Right lobe of liver (tissue), 6 donors: Measurements from ENCODE around the gene DIAPH1. TPM values are rescaled to one million over a fixed set of nuclear protein-coding genes. Genes with fewer than 3 reads are reported as not detected.

ENCODE experiments used
- ATAC-seq, 4 donors: fragments of 200-7000 bp; cut with Tn5 transposase; one replicate each; pipeline ENCODE4 v1.9.1; 2020; ENCODE audit warnings: mild to moderate bottlenecking in 4 of 4, moderate library complexity in 4 of 4
- DNase-seq, 3 donors: peaks; one replicate each; pipeline ENCODE4 v3.0.0-alpha.2; 2020
- H3K27ac ChIP-seq, 3 donors: fragments of 200-600 bp; one replicate each; pipeline ENCODE4 v1.8.0; 2022
- H3K27me3 ChIP-seq, 2 donors: fragments of 200-600 bp; one replicate each; pipeline ENCODE4 v1.8.0; 2022
- H3K36me3 ChIP-seq, 4 donors: fragments of 200-600 bp; sonication (generic) in 1 of 4; one replicate each; pipeline versions ENCODE4 v1.5.1 to v1.8.0; 2017 to 2022; ENCODE audit warnings: control low read depth in 1 of 4
- H3K4me1 ChIP-seq, 4 donors: fragments of 200-600 bp; sonication (generic) in 1 of 4; one replicate each; pipeline versions ENCODE4 v1.5.1 to v1.8.0; 2017 to 2022; ENCODE audit warnings: control low read depth in 1 of 4
- H3K4me3 ChIP-seq, 3 donors: fragments of 200-600 bp; one replicate each; pipeline ENCODE4 v1.8.0; 2022
- H3K9me3 ChIP-seq, 4 donors: fragments of 200-600 bp; sonication (generic) in 1 of 4; one replicate each; pipeline versions ENCODE4 v1.5.1 to v1.8.0; 2017 to 2022; ENCODE audit warnings: control low read depth in 1 of 4
- POLR2A ChIP-seq: fragments of 450-650 bp; IDR thresholded peaks from one replicate; pipeline ENCODE4 v1.6.1; 2017; ENCODE audit warnings: antibody characterized with exemption, mild to moderate bottlenecking
- WGBS: methylation state at CpG from one replicate; pipeline ENCODE4 v1.1.6; 2018; ENCODE audit warnings: low coverage, low lambda C conversion rate; ENCODE audit not compliant: insufficient coverage; ENCODE audit errors: missing lambda C conversion rate; 5-methylcytosine and 5-hydroxymethylcytosine counted together
- intact Hi-C, 2 donors: fragments of 100-400 bp; cut with DNase I; formaldehyde crosslinking; loops; one replicate each; pipeline versions ENCODE4 v1.11.2 to v1.14.1; 2022
- total RNA-seq, 6 experiments: library from RNA; depleted of rRNA in 2 of 6; stranded (reverse); fragments of >200 nt in 2 of 6; fragmentation: NEBNext Ultra II Directional in 3 of 6; extraction: Animal tissue kit (Norgen Biotek cat#: 25700) in 3 of 6; gene quantifications; one replicate each; pipeline versions ENCODE4 v1.1.0 to v1.2.4, GENCODE V29; 2016 to 2023
- TF ChIP-seq, protein P1 (sequence below), 4 donors: fragments of 200-600 bp in 3 of 4; fragments of 450-650 bp in 1 of 4; IDR thresholded peaks; one replicate each; pipeline versions ENCODE4 v1.5.1 to v1.8.0; 2016 to 2022; ENCODE audit warnings: antibody characterized with exemption in 4 of 4, mild to moderate bottlenecking in 2 of 4
- donor health status: DM: no; HTN: yes; CAD: no.
- donor health status: DM: no; HTN: no; CAD: no.
- donor health status: DM: no; HTN: no; CAD: no.
- donor health status: DM: no; HTN: yes; CAD: no.
- donor health status: DM: no; HTN: yes; CAD: no.

The DIAPH1 gene
- total RNA-seq, 6 experiments from 2014 or later = 93.7 to 114 (median 107) TPM

DNA sequence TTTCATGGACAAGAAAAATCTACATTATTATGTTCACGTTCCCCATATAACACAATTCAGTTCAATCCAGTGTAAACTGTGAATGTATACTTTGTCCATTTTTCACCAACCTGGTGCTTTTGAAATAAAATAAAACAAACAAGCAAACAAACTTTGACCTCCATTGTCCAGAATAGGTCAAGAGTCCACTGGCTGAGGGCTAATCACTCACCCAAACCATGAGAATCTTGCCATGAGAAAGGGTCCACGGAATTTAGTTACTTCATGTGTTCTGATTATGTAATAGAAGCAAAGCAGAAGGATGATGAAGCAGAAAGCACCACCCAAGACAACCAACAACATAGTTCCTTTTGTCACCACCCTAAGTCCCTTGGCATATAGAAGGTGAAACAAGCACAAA, 28.7 kb downstream of the DIAPH1 start:
- Histone ChIP-seq H3K27me3 (no peaks in the 10 kb centered on the region), H3K9me3 (no peaks in the 10 kb centered on the region)

DNA sequence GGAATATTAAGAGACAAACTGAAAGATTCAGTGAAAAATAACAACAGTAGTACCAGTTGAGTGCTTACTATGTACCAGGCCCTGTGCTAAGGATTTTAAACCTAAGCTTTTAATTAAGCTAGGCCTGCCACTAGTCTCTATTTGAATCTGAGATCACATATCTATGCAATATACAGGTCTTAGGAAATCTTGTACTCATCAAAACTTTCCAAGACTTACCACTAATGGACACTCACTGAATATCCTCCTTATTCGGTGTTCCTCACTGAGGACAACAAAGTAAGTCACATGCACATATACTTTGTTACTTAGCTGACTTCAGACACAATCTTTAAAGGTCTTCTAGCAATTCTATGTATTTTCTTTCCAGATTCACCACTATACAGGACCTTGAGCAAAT, 32.6 kb downstream of the DIAPH1 start:
- H3K9me3 ChIP-seq = no peaks in the 10 kb centered on the region
- peaks cover 0 to 53% (median 20%) of the 10 kb centered on the region in 4 donors for H3K36me3 ChIP-seq
- TF ChIP-seq, protein P1, sequence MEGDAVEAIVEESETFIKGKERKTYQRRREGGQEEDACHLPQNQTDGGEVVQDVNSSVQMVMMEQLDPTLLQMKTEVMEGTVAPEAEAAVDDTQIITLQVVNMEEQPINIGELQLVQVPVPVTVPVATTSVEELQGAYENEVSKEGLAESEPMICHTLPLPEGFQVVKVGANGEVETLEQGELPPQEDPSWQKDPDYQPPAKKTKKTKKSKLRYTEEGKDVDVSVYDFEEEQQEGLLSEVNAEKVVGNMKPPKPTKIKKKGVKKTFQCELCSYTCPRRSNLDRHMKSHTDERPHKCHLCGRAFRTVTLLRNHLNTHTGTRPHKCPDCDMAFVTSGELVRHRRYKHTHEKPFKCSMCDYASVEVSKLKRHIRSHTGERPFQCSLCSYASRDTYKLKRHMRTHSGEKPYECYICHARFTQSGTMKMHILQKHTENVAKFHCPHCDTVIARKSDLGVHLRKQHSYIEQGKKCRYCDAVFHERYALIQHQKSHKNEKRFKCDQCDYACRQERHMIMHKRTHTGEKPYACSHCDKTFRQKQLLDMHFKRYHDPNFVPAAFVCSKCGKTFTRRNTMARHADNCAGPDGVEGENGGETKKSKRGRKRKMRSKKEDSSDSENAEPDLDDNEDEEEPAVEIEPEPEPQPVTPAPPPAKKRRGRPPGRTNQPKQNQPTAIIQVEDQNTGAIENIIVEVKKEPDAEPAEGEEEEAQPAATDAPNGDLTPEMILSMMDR (IDR thresholded peaks at IDR 0.05) = no peak
- no peak for TF ChIP-seq POLR2A
- no peak for ATAC-seq
- H3K4me3 ChIP-seq = no peak overlapping the region
- intact Hi-C loops = no loop called here
- no peak overlapping the region for H3K27ac ChIP-seq
- peaks cover 0 to 22% (median 10%) of the 10 kb centered on the region in 4 donors for H3K4me1 ChIP-seq
- H3K27me3 ChIP-seq = no peaks in the 10 kb centered on the region
- 100% methylated on average over 1 of the region's 1 CpG for WGBS
- no peak for DNase-seq

More for the DNA sequence above, 28.7 kb downstream of the DIAPH1 start:
- TF ChIP-seq POLR2A = no peak
- TF ChIP-seq, protein P1 (IDR thresholded peaks at IDR 0.05) = no peak
- Histone ChIP-seq H3K4me3 (peak overlapping the region in 1 of 3 donors; percentile 9), H3K36me3 (peaks cover 0 to 18% (median 4%) of the 10 kb centered on the region in 4 donors), H3K27ac (peak overlapping the region in 2 of 3 donors; percentile 36 to 74), H3K4me1 (peaks cover 0 to 37% (median 16%) of the 10 kb centered on the region in 4 donors)
- DNase-seq (no peak), ATAC-seq (peak; percentile 77 to 87 (median 78))
- 20% methylated on average over 2 of the region's 2 CpGs for WGBS
- intact Hi-C loops = no loop called here

DNA sequence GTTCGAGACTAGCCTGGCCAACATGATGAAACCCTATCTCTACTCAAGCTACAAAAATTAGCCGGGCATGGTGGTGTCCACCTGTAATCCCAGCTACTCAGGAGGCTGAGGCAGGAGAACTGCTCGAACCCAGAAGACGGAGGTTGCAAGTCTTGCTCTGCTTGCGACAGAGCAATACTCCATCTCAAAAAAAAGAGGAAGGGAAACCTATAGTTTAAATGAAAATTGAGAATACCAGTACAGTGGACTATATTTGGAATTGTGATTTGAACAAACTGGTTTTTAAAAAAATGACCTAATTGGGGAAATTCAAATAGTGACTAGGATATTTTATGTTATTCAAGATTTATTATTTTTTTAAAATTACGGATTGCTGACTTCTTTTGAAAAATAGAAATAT, 33.2 kb downstream of the DIAPH1 start:
- ATAC-seq (no peak), DNase-seq (no peak)
- Histone ChIP-seq H3K4me3 (no peak overlapping the region), H3K27me3 (no peaks in the 10 kb centered on the region), H3K4me1 (peaks cover 0 to 15% (median 7%) of the 10 kb centered on the region in 4 donors), H3K36me3 (peaks cover 0 to 60% (median 24%) of the 10 kb centered on the region in 4 donors), H3K9me3 (no peaks in the 10 kb centered on the region), H3K27ac (no peak overlapping the region)
- WGBS = 83% methylated on average over 5 of the region's 6 CpGs
- TF ChIP-seq, protein P1 (IDR thresholded peaks at IDR 0.05) = no peak
- TF ChIP-seq POLR2A = no peak
- intact Hi-C loops = no loop called here

DNA sequence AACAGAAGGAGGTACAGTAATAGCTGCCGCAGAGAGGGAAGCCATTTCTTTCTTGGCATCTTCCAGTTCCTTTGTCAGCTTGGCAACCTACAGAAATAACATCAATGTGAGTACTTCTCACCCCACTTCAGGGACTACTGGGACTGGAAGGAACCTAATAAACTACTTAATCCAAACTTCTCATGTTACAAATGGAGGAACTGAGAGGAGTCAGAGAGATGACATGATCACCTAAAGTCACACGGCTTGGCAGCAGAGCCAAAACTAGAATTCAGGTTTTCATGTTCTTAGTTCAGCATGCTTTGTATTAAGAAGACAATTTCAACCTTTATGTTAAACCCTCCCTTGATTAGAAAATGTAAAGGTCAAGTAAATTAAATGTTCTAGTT, 44.7 kb downstream of the DIAPH1 start:
- Histone ChIP-seq H3K4me1 (no peaks in the 10 kb centered on the region), H3K36me3 (peaks cover 14 to 87% (median 45%) of the 10 kb centered on the region in 4 donors), H3K9me3 (no peaks in the 10 kb centered on the region), H3K27ac (no peak overlapping the region), H3K4me3 (no peak overlapping the region), H3K27me3 (no peaks in the 10 kb centered on the region)
- intact Hi-C loops = no loop called here
- 82% methylated on average over 2 of the region's 2 CpGs for WGBS
- ATAC-seq (no peak), DNase-seq (no peak)
- TF ChIP-seq POLR2A = no peak
- TF ChIP-seq, protein P1 (IDR thresholded peaks at IDR 0.05) = no peak
